ENCODE measurements around the gene GSK3B. TPM values are rescaled to one million over a fixed set of nuclear protein-coding genes. Genes with fewer than 3 reads are reported as not detected.

The GSK3B gene
- total RNA-seq, 5 donors from 2014 or later (not counting 1 experiment from before 2014, with no cell fraction given) = 30.5 to 47.9 (median 32.7) TPM

GRCh38 chr3:120114376-120114775, 20.1 kb upstream of the GSK3B start:
- Histone ChIP-seq H3K36me3 (ENCODE audit: control insufficient read depth in 2 of 2, extremely low read depth in 1 of 2, insufficient read depth in 1 of 2, low read length in 1 of 2) (no peaks in the 10 kb centered on the region), H3K4me3 (ENCODE audit: control insufficient read depth in 1 of 2, extremely low read depth in 1 of 2, low read length in 1 of 2) (no peak overlapping the region), H3K9me3 (no peaks in the 10 kb centered on the region), H3K4me1 (ENCODE audit: control insufficient read depth in 1 of 2, extremely low read depth in 1 of 2, insufficient read depth in 2 of 2, low read length in 2 of 2) (no peaks in the 10 kb centered on the region), H3K27me3 (replicated peaks in 1 of 2; ENCODE audit: control insufficient read depth in 2 of 2, extremely low read depth in 1 of 2, insufficient read depth in 2 of 2, low read length in 1 of 2) (no peaks in the 10 kb centered on the region), H3K27ac (ENCODE audit: low read length) (no peak overlapping the region)
- CTCF ChIA-PET = no interaction called here
- DNase-seq (no peak), ATAC-seq (replicated peaks in 1 of 4) (no peak)
- Mint-ChIP-seq H3K4me1 (no peaks in the 10 kb centered on the region), H3K27ac (no peak overlapping the region), H3K4me3 (no peak overlapping the region), H3K9me3 (peaks cover 0 to 12% (median 7%) of the 10 kb centered on the region in 3 donors), H3K27me3 (peaks cover 0 to 2% of the 10 kb centered on the region in 2 donors), H3K36me3 (peaks cover 5% of the 10 kb centered on the region)
- 67% methylated on average over 1 of the region's 2 CpGs for WGBS (ENCODE audit: insufficient coverage)
- POLR2A ChIA-PET = interaction anchor here in 1 of 2 donors (0.6 kb wide), 1 partner anchor 122 kb away, joined by 7 read pairs; no protein-coding TSS in a partner anchor

- 100% methylated on average over 5 of the region's 8 CpGs for WGBS (ENCODE audit: insufficient coverage)
- peaks cover 0 to 12% (median 7%) of the 10 kb centered on the region in 3 donors for H3K9me3 Mint-ChIP-seq
- no peak overlapping the region for H3K4me3 Mint-ChIP-seq
- ChIA-PET POLR2A (interaction anchor here in 1 of 2 donors (0.6 kb wide), 1 partner anchor 121 kb away, joined by 7 read pairs; no protein-coding TSS in a partner anchor), CTCF (interaction anchor here in 1 of 2 donors (0.7 kb wide), 1 partner anchor 38 kb away, joined by 3 read pairs; no protein-coding TSS in a partner anchor)
- Histone ChIP-seq H3K27ac (ENCODE audit: low read length) (no peak overlapping the region), H3K27me3 (replicated peaks in 1 of 2; ENCODE audit: control insufficient read depth in 2 of 2, extremely low read depth in 1 of 2, insufficient read depth in 2 of 2, low read length in 1 of 2) (no peaks in the 10 kb centered on the region), H3K4me3 (ENCODE audit: control insufficient read depth in 1 of 2, extremely low read depth in 1 of 2, low read length in 1 of 2) (no peak overlapping the region), H3K4me1 (ENCODE audit: control insufficient read depth in 1 of 2, extremely low read depth in 1 of 2, insufficient read depth in 2 of 2, low read length in 2 of 2) (no peaks in the 10 kb centered on the region), H3K36me3 (ENCODE audit: control insufficient read depth in 2 of 2, extremely low read depth in 1 of 2, insufficient read depth in 1 of 2, low read length in 1 of 2) (no peaks in the 10 kb centered on the region), H3K9me3 (no peaks in the 10 kb centered on the region)
- no peak for ATAC-seq (replicated peaks in 1 of 4)
- no peaks in the 10 kb centered on the region for H3K27me3 Mint-ChIP-seq
- H3K27ac Mint-ChIP-seq = no peak overlapping the region
- H3K4me1 Mint-ChIP-seq = no peaks in the 10 kb centered on the region
- no peak for DNase-seq
- peaks cover 5% of the 10 kb centered on the region for H3K36me3 Mint-ChIP-seq
Observed at GRCh38 chr3:120113128-120114116, 19.2 kb upstream of the GSK3B start.

GRCh38 chr3:120111898-120112297, 17.7 kb upstream of the GSK3B start:
- Mint-ChIP-seq H3K4me3 (no peak overlapping the region), H3K27ac (no peak overlapping the region), H3K36me3 (peaks cover 2% of the 10 kb centered on the region), H3K9me3 (peaks cover 0 to 8% (median 4%) of the 10 kb centered on the region in 3 donors), H3K27me3 (no peaks in the 10 kb centered on the region), H3K4me1 (no peaks in the 10 kb centered on the region)
- ChIA-PET CTCF (no interaction called here), POLR2A (no interaction called here)
- no peak for DNase-seq
- Histone ChIP-seq H3K4me3 (ENCODE audit: control insufficient read depth in 1 of 2, extremely low read depth in 1 of 2, low read length in 1 of 2) (no peak overlapping the region), H3K9me3 (no peaks in the 10 kb centered on the region), H3K27ac (ENCODE audit: low read length) (no peak overlapping the region), H3K36me3 (ENCODE audit: control insufficient read depth in 2 of 2, extremely low read depth in 1 of 2, insufficient read depth in 1 of 2, low read length in 1 of 2) (no peaks in the 10 kb centered on the region), H3K4me1 (ENCODE audit: control insufficient read depth in 1 of 2, extremely low read depth in 1 of 2, insufficient read depth in 2 of 2, low read length in 2 of 2) (no peaks in the 10 kb centered on the region), H3K27me3 (replicated peaks in 1 of 2; ENCODE audit: control insufficient read depth in 2 of 2, extremely low read depth in 1 of 2, insufficient read depth in 2 of 2, low read length in 1 of 2) (no peaks in the 10 kb centered on the region)
- WGBS (ENCODE audit: insufficient coverage) = 100% methylated on average over 1 of the region's 1 CpG
- no peak for ATAC-seq (replicated peaks in 1 of 4)

- peaks cover 0 to 3% of the 10 kb centered on the region in 2 donors for H3K36me3 ChIP-seq (ENCODE audit: control insufficient read depth in 2 of 2, extremely low read depth in 1 of 2, insufficient read depth in 1 of 2, low read length in 1 of 2)
- Mint-ChIP-seq H3K4me1 (peaks cover 10 to 13% (median 11%) of the 10 kb centered on the region in 3 donors), H3K9me3 (no peaks in the 10 kb centered on the region), H3K27ac (no peak overlapping the region), H3K27me3 (no peaks in the 10 kb centered on the region), H3K4me3 (no peak overlapping the region), H3K36me3 (peaks cover 23% of the 10 kb centered on the region)
- ChIA-PET CTCF (no interaction called here), POLR2A (interaction anchor here in 1 of 2 donors (0.7 kb wide), 1 partner anchor 21 kb away, joined by 4 read pairs; no protein-coding TSS in a partner anchor)
- H3K9me3 ChIP-seq = no peaks in the 10 kb centered on the region
- ATAC-seq (replicated peaks in 1 of 4) (no peak), DNase-seq (no peak)
- no peaks in the 10 kb centered on the region for H3K4me1 ChIP-seq (ENCODE audit: control insufficient read depth in 1 of 2, extremely low read depth in 1 of 2, insufficient read depth in 2 of 2, low read length in 2 of 2)
- no peak overlapping the region for H3K4me3 ChIP-seq (ENCODE audit: control insufficient read depth in 1 of 2, extremely low read depth in 1 of 2, low read length in 1 of 2)
- no peak overlapping the region for H3K27ac ChIP-seq (ENCODE audit: low read length)
- WGBS (ENCODE audit: insufficient coverage) = 90% methylated on average over 2 of the region's 7 CpGs
- H3K27me3 ChIP-seq (replicated peaks in 1 of 2; ENCODE audit: control insufficient read depth in 2 of 2, extremely low read depth in 1 of 2, insufficient read depth in 2 of 2, low read length in 1 of 2) = no peaks in the 10 kb centered on the region
Observed at GRCh38 chr3:120103276-120103675, 9.0 kb upstream of the GSK3B start.

GRCh38 chr3:120102674-120103073, 8.4 kb upstream of the GSK3B start:
- peaks cover 10 to 13% (median 11%) of the 10 kb centered on the region in 3 donors for H3K4me1 Mint-ChIP-seq
- POLR2A ChIA-PET = no interaction called here
- 83% methylated on average over 1 of the region's 3 CpGs for WGBS (ENCODE audit: insufficient coverage)
- H3K4me3 ChIP-seq (ENCODE audit: control insufficient read depth in 1 of 2, extremely low read depth in 1 of 2, low read length in 1 of 2) = no peak overlapping the region
- H3K9me3 Mint-ChIP-seq = no peaks in the 10 kb centered on the region
- H3K4me1 ChIP-seq (ENCODE audit: control insufficient read depth in 1 of 2, extremely low read depth in 1 of 2, insufficient read depth in 2 of 2, low read length in 2 of 2) = no peaks in the 10 kb centered on the region
- ATAC-seq (replicated peaks in 1 of 4) (no peak), DNase-seq (no peak)
- peaks cover 23% of the 10 kb centered on the region for H3K36me3 Mint-ChIP-seq
- CTCF ChIA-PET = no interaction called here
- H3K27ac Mint-ChIP-seq = no peak overlapping the region
- H3K36me3 ChIP-seq (ENCODE audit: control insufficient read depth in 2 of 2, extremely low read depth in 1 of 2, insufficient read depth in 1 of 2, low read length in 1 of 2) = peaks cover 0 to 4% of the 10 kb centered on the region in 2 donors
- no peak overlapping the region for H3K4me3 Mint-ChIP-seq
- no peaks in the 10 kb centered on the region for H3K27me3 ChIP-seq (replicated peaks in 1 of 2; ENCODE audit: control insufficient read depth in 2 of 2, extremely low read depth in 1 of 2, insufficient read depth in 2 of 2, low read length in 1 of 2)
- no peaks in the 10 kb centered on the region for H3K9me3 ChIP-seq
- no peaks in the 10 kb centered on the region for H3K27me3 Mint-ChIP-seq
- H3K27ac ChIP-seq (ENCODE audit: low read length) = no peak overlapping the region

GRCh38 chr3:120102232-120102631, 8.0 kb upstream of the GSK3B start:
- no peaks in the 10 kb centered on the region for H3K9me3 ChIP-seq
- WGBS (ENCODE audit: insufficient coverage) = no CpG with 5 or more reads among the region's 3 CpGs
- peaks cover 0 to 4% of the 10 kb centered on the region in 2 donors for H3K36me3 ChIP-seq (ENCODE audit: control insufficient read depth in 2 of 2, extremely low read depth in 1 of 2, insufficient read depth in 1 of 2, low read length in 1 of 2)
- ChIA-PET CTCF (no interaction called here), POLR2A (no interaction called here)
- DNase-seq (no peak), ATAC-seq (replicated peaks in 1 of 4) (no peak)
- H3K27me3 Mint-ChIP-seq = no peaks in the 10 kb centered on the region
- no peak overlapping the region for H3K27ac ChIP-seq (ENCODE audit: low read length)
- H3K9me3 Mint-ChIP-seq = no peaks in the 10 kb centered on the region
- no peak overlapping the region for H3K27ac Mint-ChIP-seq
- H3K4me3 ChIP-seq (ENCODE audit: control insufficient read depth in 1 of 2, extremely low read depth in 1 of 2, low read length in 1 of 2) = no peak overlapping the region
- no peaks in the 10 kb centered on the region for H3K27me3 ChIP-seq (replicated peaks in 1 of 2; ENCODE audit: control insufficient read depth in 2 of 2, extremely low read depth in 1 of 2, insufficient read depth in 2 of 2, low read length in 1 of 2)
- peaks cover 12 to 17% (median 14%) of the 10 kb centered on the region in 3 donors for H3K4me1 Mint-ChIP-seq
- H3K4me3 Mint-ChIP-seq = no peak overlapping the region
- H3K36me3 Mint-ChIP-seq = peaks cover 23% of the 10 kb centered on the region
- H3K4me1 ChIP-seq (ENCODE audit: control insufficient read depth in 1 of 2, extremely low read depth in 1 of 2, insufficient read depth in 2 of 2, low read length in 2 of 2) = no peaks in the 10 kb centered on the region

Data from T-cell (primary cell).